ENCODE data around the gene RTN4IP1. TPM values are rescaled to one million over a fixed set of nuclear protein-coding genes. Genes with fewer than 3 reads are reported as not detected.
A peak's percentile ranks its signal among the peaks of the same experiment; 100 is the strongest.
"Not testable (repeated sequence)": the region's sequence is repeated elsewhere in the genome, so short reads cannot be mapped to it uniquely, and the experiment has no call there.

RTN4IP1 gene
- total RNA-seq, 2 donors from 2014 or later: 3.9 to 9.5 TPM

DNA sequence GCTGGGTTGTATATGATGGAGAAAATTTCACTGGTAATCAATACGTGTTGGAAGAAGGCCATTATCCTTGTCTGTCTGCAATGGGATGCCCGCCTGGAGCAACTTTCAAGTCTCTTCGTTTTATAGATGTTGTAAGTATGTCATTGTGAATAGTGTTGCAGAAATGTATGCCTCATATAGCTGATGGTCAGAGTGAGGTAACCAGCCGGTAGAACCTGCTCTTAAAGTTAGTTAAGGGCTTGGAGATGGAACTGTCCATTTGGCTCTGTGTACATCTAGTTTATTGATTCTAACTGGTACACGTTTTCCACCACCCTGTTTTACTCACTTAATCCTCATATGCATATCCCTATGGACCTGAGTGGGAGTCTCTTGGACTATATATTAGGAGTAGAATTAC lies 73.5 kb downstream of the RTN4IP1 start:
- Mint-ChIP-seq H3K36me3 (ENCODE audit: low read depth) (peaks cover 99% of the 10 kb centered on the region), H3K27ac (no peak overlapping the region), H3K4me1 (peaks cover 17% of the 10 kb centered on the region), H3K4me3 (no peak overlapping the region), H3K9me3 (no peaks in the 10 kb centered on the region), H3K27me3 (no peaks in the 10 kb centered on the region)
- no peak for ATAC-seq (replicated peaks)

DNA sequence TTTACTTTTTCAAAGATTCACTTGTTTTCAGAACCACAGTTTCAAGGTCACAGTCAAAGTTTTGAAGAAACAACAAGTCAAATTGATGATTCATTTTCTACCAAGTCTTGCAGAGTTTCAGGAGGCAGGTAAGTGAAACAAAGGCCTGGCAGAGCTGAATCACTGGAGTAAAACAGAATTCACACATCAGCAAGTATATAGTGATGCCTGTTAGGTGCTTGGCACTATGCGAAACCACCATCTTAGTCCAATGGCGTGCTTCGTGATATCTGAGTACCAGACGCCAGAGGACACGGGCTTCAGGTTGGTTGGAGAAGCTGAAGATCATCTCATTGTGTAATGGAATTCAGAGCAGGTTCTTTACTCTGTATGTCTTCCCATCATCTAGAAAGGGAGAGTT lies 75.9 kb downstream of the RTN4IP1 start:
- peak overlapping the region; percentile 96 for H3K27ac Mint-ChIP-seq
- H3K4me3 Mint-ChIP-seq: peak overlapping the region; percentile 70
- no peaks in the 10 kb centered on the region for H3K9me3 Mint-ChIP-seq
- no peaks in the 10 kb centered on the region for H3K27me3 Mint-ChIP-seq
- peak; percentile 99 for ATAC-seq (replicated peaks)
- H3K4me1 Mint-ChIP-seq: peaks cover 24% of the 10 kb centered on the region
- peaks cover 98% of the 10 kb centered on the region for H3K36me3 Mint-ChIP-seq (ENCODE audit: low read depth)

GRCh38 chr6:106551155-106551554 lies 78.1 kb downstream of the RTN4IP1 start:
- Mint-ChIP-seq H3K27ac (no peak overlapping the region), H3K4me3 (no peak overlapping the region), H3K36me3 (ENCODE audit: low read depth) (peaks cover 98% of the 10 kb centered on the region), H3K4me1 (peaks cover 39% of the 10 kb centered on the region), H3K9me3 (no peaks in the 10 kb centered on the region), H3K27me3 (no peaks in the 10 kb centered on the region)
- no peak for ATAC-seq (replicated peaks)

- Mint-ChIP-seq H3K27ac (peak overlapping the region; percentile 80), H3K4me3 (peak overlapping the region; percentile 28), H3K27me3 (no peaks in the 10 kb centered on the region), H3K4me1 (peaks cover 39% of the 10 kb centered on the region), H3K9me3 (no peaks in the 10 kb centered on the region), H3K36me3 (ENCODE audit: low read depth) (peaks cover 98% of the 10 kb centered on the region)
- ATAC-seq (replicated peaks): no peak
Observed at GRCh38 chr6:106549521-106549920, 79.8 kb downstream of the RTN4IP1 start.

DNA sequence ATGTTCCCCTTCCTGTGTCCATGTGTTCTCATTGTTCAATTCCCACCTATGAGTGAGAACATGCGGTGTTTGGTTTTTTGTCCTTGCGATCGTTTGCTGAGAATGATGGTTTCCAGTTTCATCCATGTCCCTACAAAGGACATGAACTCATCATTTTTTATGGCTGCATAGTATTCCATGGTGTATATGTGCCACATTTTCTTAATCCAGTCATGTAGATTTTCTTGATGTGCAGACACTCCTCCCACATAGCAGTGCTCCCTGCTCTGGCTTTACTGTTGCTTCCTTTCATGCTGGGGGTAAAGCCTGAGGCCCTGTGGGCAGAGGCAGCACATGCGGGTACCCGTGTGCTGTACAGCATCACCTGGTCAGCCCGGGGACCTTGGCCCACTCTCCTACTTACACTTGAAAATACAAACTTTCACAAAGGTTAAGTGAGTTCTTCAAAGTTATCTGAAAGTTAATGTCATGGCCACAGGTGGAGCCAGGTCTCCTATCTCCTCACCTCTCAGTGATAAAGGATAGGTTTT lies 80.3 kb downstream of the RTN4IP1 start:
- not testable (repeated sequence) for H3K27me3 Mint-ChIP-seq; H3K9me3 Mint-ChIP-seq; ATAC-seq (replicated peaks); H3K4me3 Mint-ChIP-seq
- H3K4me1 Mint-ChIP-seq: peaks cover 44% of the 10 kb centered on the region
- peaks cover 98% of the 10 kb centered on the region for H3K36me3 Mint-ChIP-seq (ENCODE audit: low read depth)
- peak overlapping the region; percentile 80 for H3K27ac Mint-ChIP-seq

GRCh38 chr6:106547601-106548453 lies 81.5 kb downstream of the RTN4IP1 start:
- peak overlapping the region; percentile 56 for H3K4me3 Mint-ChIP-seq
- peak overlapping the region; percentile 90 for H3K27ac Mint-ChIP-seq

GRCh38 chr6:106546691-106547414 lies 82.4 kb downstream of the RTN4IP1 start:
- ATAC-seq (replicated peaks): peak; percentile 94
- Mint-ChIP-seq H3K4me3 (peak overlapping the region; percentile 56), H3K27ac (peak overlapping the region; percentile 90), H3K36me3 (ENCODE audit: low read depth) (peaks cover 93% of the 10 kb centered on the region), H3K4me1 (peaks cover 31% of the 10 kb centered on the region), H3K9me3 (no peaks in the 10 kb centered on the region), H3K27me3 (no peaks in the 10 kb centered on the region)

More at GRCh38 chr6:106547601-106548453, 81.5 kb downstream of the RTN4IP1 start:
- no peaks in the 10 kb centered on the region for H3K9me3 Mint-ChIP-seq
- no peaks in the 10 kb centered on the region for H3K27me3 Mint-ChIP-seq
- peaks cover 96% of the 10 kb centered on the region for H3K36me3 Mint-ChIP-seq (ENCODE audit: low read depth)
- ATAC-seq (replicated peaks): peak; percentile 12
- H3K4me1 Mint-ChIP-seq: peaks cover 32% of the 10 kb centered on the region

GRCh38 chr6:106546261-106546690 lies 83.0 kb downstream of the RTN4IP1 start:
- peak overlapping the region; percentile 90 for H3K27ac Mint-ChIP-seq
- peaks cover 31% of the 10 kb centered on the region for H3K4me1 Mint-ChIP-seq
- peak; percentile 86 for ATAC-seq (replicated peaks)
- peaks cover 93% of the 10 kb centered on the region for H3K36me3 Mint-ChIP-seq (ENCODE audit: low read depth)
- no peaks in the 10 kb centered on the region for H3K27me3 Mint-ChIP-seq
- no peaks in the 10 kb centered on the region for H3K9me3 Mint-ChIP-seq
- peak overlapping the region; percentile 56 for H3K4me3 Mint-ChIP-seq

DNA sequence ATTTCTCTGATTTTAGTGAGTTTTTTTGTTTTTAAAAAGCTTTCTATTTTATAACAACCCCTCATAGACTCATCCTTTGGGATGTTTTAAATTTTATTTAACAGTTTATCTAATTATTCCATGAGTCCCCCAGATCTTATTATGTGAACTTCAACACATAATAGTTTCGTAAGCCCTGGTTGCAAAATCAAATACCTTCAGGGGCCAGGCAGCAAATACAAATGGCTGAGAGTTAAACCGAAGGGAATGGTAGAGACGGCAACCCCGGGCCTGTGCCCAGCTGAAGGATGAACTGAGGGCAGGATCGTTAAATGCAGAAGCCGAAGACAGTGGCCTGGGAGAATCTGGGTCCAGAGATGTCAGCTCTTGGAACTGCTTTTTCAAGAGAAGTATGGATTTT lies 88.4 kb downstream of the RTN4IP1 start:
- peaks cover 37% of the 10 kb centered on the region for H3K4me1 Mint-ChIP-seq
- no peaks in the 10 kb centered on the region for H3K27me3 Mint-ChIP-seq
- H3K4me3 Mint-ChIP-seq: no peak overlapping the region
- ATAC-seq (replicated peaks): no peak
- H3K9me3 Mint-ChIP-seq: no peaks in the 10 kb centered on the region
- no peak overlapping the region for H3K27ac Mint-ChIP-seq
- peaks cover 94% of the 10 kb centered on the region for H3K36me3 Mint-ChIP-seq (ENCODE audit: low read depth)

DNA sequence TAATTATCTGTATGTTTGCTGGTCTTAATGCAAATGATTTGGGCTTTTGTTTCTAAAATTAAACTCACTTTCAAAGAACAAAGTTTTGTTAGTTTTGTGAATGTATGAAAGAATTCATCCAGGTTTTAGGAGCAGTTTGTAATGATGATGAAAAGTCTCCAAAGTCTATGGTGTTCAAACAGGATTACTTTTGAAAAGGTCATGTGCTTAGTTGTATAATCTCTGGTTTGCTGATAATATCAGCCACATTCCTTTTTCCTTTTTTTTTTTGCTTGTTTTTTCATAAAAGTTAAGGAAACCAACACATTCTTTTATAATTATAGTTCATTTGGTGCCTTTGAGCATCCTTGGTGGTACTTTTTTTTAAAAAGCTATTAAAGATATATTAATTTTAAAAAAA lies 88.9 kb downstream of the RTN4IP1 start:
- H3K4me1 Mint-ChIP-seq: peaks cover 37% of the 10 kb centered on the region
- no peaks in the 10 kb centered on the region for H3K27me3 Mint-ChIP-seq
- H3K9me3 Mint-ChIP-seq: no peaks in the 10 kb centered on the region
- peaks cover 91% of the 10 kb centered on the region for H3K36me3 Mint-ChIP-seq (ENCODE audit: low read depth)
- H3K27ac Mint-ChIP-seq: no peak overlapping the region
- H3K4me3 Mint-ChIP-seq: no peak overlapping the region
- no peak for ATAC-seq (replicated peaks)

DNA sequence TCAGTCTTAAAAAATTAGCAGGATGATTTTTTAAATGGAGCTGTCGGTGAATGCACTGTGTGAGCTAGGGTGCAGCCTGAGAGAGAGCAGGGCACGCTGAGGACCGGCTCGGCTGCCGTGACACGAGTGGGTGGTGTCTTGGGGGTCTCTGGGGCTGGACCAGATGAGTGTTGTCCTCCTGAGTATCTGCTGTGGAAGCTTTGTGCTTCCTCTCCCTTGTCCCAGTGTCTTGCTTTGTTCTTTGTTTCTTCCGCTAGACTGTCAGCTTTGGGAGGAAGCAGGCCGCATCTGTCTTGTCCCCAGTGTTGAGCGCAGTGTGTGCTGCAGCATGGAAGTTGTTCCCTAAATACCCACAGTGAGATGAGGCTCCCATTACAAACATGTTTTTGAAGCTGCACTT lies 89.4 kb downstream of the RTN4IP1 start:
- Mint-ChIP-seq H3K36me3 (ENCODE audit: low read depth) (peaks cover 91% of the 10 kb centered on the region), H3K27ac (no peak overlapping the region), H3K4me3 (no peak overlapping the region), H3K27me3 (no peaks in the 10 kb centered on the region), H3K4me1 (peaks cover 42% of the 10 kb centered on the region), H3K9me3 (no peaks in the 10 kb centered on the region)
- ATAC-seq (replicated peaks): no peak

DNA sequence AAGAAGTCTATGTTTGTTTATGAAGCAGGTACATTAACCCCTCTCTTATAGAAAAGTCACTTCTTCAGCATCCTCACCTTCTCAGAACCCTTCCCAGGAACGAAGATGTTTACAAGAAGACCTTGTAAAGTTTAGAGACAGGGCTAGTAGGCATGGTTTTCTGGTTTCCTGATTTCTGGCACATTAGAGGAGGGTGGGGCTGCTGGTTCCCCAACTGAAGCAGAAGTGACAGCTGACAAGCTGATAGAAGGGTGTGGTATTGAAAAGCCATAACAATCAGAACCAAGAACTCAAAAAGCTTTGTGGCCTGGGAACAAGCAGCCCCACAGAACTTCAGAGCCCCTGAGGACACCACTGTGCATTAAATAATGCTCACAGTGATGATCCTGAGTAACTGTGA lies 91.2 kb downstream of the RTN4IP1 start:
- H3K27ac Mint-ChIP-seq: peak overlapping the region; percentile 66
- H3K4me3 Mint-ChIP-seq: peak overlapping the region; percentile 67
- peaks cover 90% of the 10 kb centered on the region for H3K36me3 Mint-ChIP-seq (ENCODE audit: low read depth)
- no peaks in the 10 kb centered on the region for H3K27me3 Mint-ChIP-seq
- no peak for ATAC-seq (replicated peaks)
- H3K4me1 Mint-ChIP-seq: peaks cover 52% of the 10 kb centered on the region
- no peaks in the 10 kb centered on the region for H3K9me3 Mint-ChIP-seq

- no peaks in the 10 kb centered on the region for H3K9me3 Mint-ChIP-seq
- peak overlapping the region; percentile 66 for H3K27ac Mint-ChIP-seq
- ATAC-seq (replicated peaks): no peak
- H3K27me3 Mint-ChIP-seq: no peaks in the 10 kb centered on the region
- peaks cover 57% of the 10 kb centered on the region for H3K4me1 Mint-ChIP-seq
- H3K36me3 Mint-ChIP-seq (ENCODE audit: low read depth): peaks cover 93% of the 10 kb centered on the region
- H3K4me3 Mint-ChIP-seq: peak overlapping the region; percentile 67
Observed at GRCh38 chr6:106537662-106538061, 91.6 kb downstream of the RTN4IP1 start.

GRCh38 chr6:106536851-106537250 lies 92.4 kb downstream of the RTN4IP1 start:
- ATAC-seq (replicated peaks): peak; percentile 55
- Mint-ChIP-seq H3K36me3 (ENCODE audit: low read depth) (peaks cover 96% of the 10 kb centered on the region), H3K27me3 (no peaks in the 10 kb centered on the region), H3K4me1 (peaks cover 63% of the 10 kb centered on the region), H3K4me3 (peak overlapping the region; percentile 67), H3K9me3 (no peaks in the 10 kb centered on the region), H3K27ac (peak overlapping the region; percentile 66)
